HCT116 (cell line): Measurements from ENCODE around the gene BLTP3B. TPM values are rescaled to one million over a fixed set of nuclear protein-coding genes. Genes with fewer than 3 reads are reported as not detected.

Source experiments
- ATAC-seq: fragments of 200-7000 bp; cut with Tn5 transposase; 2 replicates; pipeline ENCODE4 v1.9.1; 2020; ENCODE audit warnings: mild to moderate bottlenecking, moderate library complexity
- BruUV-seq: library from RNA; stranded (reverse); fragments of 400-500 nt; replicated peaks from 2 replicates; lab custom pipeline; 2021; lab: Mats Ljungman, UMichigan
- CTCF ChIA-PET: fragments of 300-600 bp; sonication (Branson Sonifier 250); formaldehyde crosslinking; loops from one replicate; lab custom pipeline; 2021; ENCODE audit warnings: antibody characterized with exemption; lab: Charles Lee
- POLR2A ChIA-PET: fragments of 300-600, 350-600 bp; sonication (Branson Sonifier 250); formaldehyde crosslinking; loops from one replicate; lab custom pipeline; 2021; ENCODE audit warnings: antibody characterized with exemption; lab: Charles Lee
- RAD21 ChIA-PET, 2 experiments: fragments of 300-600 bp; sonication (Branson Sonifier 250); formaldehyde crosslinking; loops; one replicate each; lab custom pipeline; 2023; ENCODE audit warnings: low total read pairs in 2 of 2; ENCODE audit not compliant: uncharacterized antibody in 2 of 2, unreplicated experiment in 2 of 2, low non-redundant PET in 1 of 2; lab: Charles Lee
- DNase-seq: peaks from one replicate; pipeline ENCODE4 v3.0.0-alpha.2; 2010; ENCODE audit warnings: low read depth, low spot score
- H2AFZ ChIP-seq: fragments of 200-600 bp; shearing (Covaris generic), sonication (generic); 2 replicates; pipeline ENCODE4 v1.6.1; 2017; ENCODE audit warnings: low read depth, mixed run types, mixed read lengths, antibody characterized with exemption, low read length; ENCODE audit not compliant: poor library complexity, severe bottlenecking
- H3K27ac ChIP-seq: 2 replicates; pipeline ENCODE4 v1.5.1; 2012; ENCODE audit warnings: low read depth, low read length
- H3K27me3 ChIP-seq: fragments of 200-600 bp; sonication (generic); 2 replicates; pipeline ENCODE4 v1.6.1; 2016; ENCODE audit warnings: mixed run types, low read length, mixed read lengths; ENCODE audit not compliant: insufficient read depth
- H3K36me3 ChIP-seq, 2 experiments: fragments of 200-500 bp in 1 of 2; fragments of 200-600 bp in 1 of 2; sonication (Bioruptor generic) in 1 of 2; sonication (generic) in 1 of 2; 2 replicates each; pipeline versions ENCODE4 v1.5.1 to v1.6.1; 2014 to 2016; ENCODE audit warnings: low read length in 2 of 2, inconsistent platforms in 1 of 2, mixed read lengths in 1 of 2, mixed run types in 1 of 2; ENCODE audit not compliant: insufficient read depth in 2 of 2, control insufficient read depth in 1 of 2
- H3K4me1 ChIP-seq, 2 experiments: fragments of 200-600 bp in 1 of 2; sonication (generic) in 1 of 2; 2 replicates each; pipeline versions ENCODE4 v1.5.1 to v1.6.1; 2012 to 2017; ENCODE audit warnings: low read length in 2 of 2, inconsistent platforms in 1 of 2, mild to moderate bottlenecking in 1 of 2, mixed read lengths in 1 of 2, mixed run types in 1 of 2, moderate library complexity in 1 of 2; ENCODE audit not compliant: insufficient read depth in 2 of 2, control insufficient read depth in 1 of 2
- H3K4me2 ChIP-seq: fragments of 200-600 bp; sonication (generic); 2 replicates; pipeline ENCODE4 v1.6.1; 2017; ENCODE audit warnings: mixed run types, low read length, mixed read lengths
- H3K4me3 ChIP-seq, 2 experiments: fragments of 200-600 bp in 1 of 2; sonication (generic) in 1 of 2; replicated peaks in 1 of 2; 2 replicates each; pipeline ENCODE4 v1.5.1; 2011 to 2016; ENCODE audit warnings: low read length in 2 of 2, control low read depth in 1 of 2, low read depth in 1 of 2, mild to moderate bottlenecking in 1 of 2, mixed read lengths in 1 of 2, mixed run types in 1 of 2
- H3K79me2 ChIP-seq: fragments of 200-600 bp; sonication (generic); 2 replicates; pipeline ENCODE4 v1.6.1; 2017; ENCODE audit warnings: mild to moderate bottlenecking, mixed run types, low read length, moderate library complexity, mixed read lengths; ENCODE audit not compliant: insufficient read depth
- H3K9ac ChIP-seq: fragments of 200-600 bp; sonication (generic); 2 replicates; pipeline ENCODE4 v1.6.1; 2016; ENCODE audit warnings: low read length, mixed read lengths
- H3K9me2 ChIP-seq: fragments of 200-600 bp; sonication (generic), shearing (Covaris generic); 2 replicates; pipeline ENCODE4 v1.6.1; 2017; ENCODE audit warnings: mixed run types, mild to moderate bottlenecking, moderate library complexity; ENCODE audit not compliant: insufficient read depth
- H3K9me3 ChIP-seq, 2 experiments: fragments of 200-500 bp in 1 of 2; fragments of 200-600 bp in 1 of 2; sonication (Bioruptor generic) in 1 of 2; sonication (generic) in 1 of 2; 2 replicates each; pipeline ENCODE4 v1.6.1; 2014 to 2017; ENCODE audit warnings: low read length in 2 of 2, mixed read lengths in 2 of 2, inconsistent platforms in 1 of 2, low read depth in 1 of 2, mild to moderate bottlenecking in 1 of 2, mixed run types in 1 of 2, moderate library complexity in 1 of 2; ENCODE audit not compliant: control insufficient read depth in 1 of 2, insufficient read depth in 1 of 2
- H4K20me1 ChIP-seq: fragments of 200-600 bp; sonication (generic), shearing (Covaris generic); 2 replicates; pipeline ENCODE4 v1.6.1; 2017; ENCODE audit warnings: mixed run types, mild to moderate bottlenecking, moderate library complexity; ENCODE audit not compliant: insufficient read depth
- CEBPB ChIP-seq: IDR thresholded peaks from 2 replicates; pipeline ENCODE4 v1.6.1; 2012; ENCODE audit warnings: low read depth
- EGR1 ChIP-seq: IDR thresholded peaks from 2 replicates; pipeline ENCODE4 v1.6.1; 2012; ENCODE audit warnings: low read depth
- EZH2 ChIP-seq: fragments of 200-600 bp; sonication (generic); IDR thresholded peaks from 2 replicates; pipeline ENCODE4 v1.6.1; 2017; ENCODE audit warnings: antibody characterized with exemption, mixed run types
- EZH2phosphoT487 ChIP-seq: fragments of 200-600 bp; IDR thresholded peaks from 2 replicates; pipeline ENCODE4 v1.6.1; 2018; ENCODE audit warnings: antibody characterized with exemption, borderline replicate concordance
- FOSL1 ChIP-seq: IDR thresholded peaks from 2 replicates; pipeline ENCODE4 v1.6.1; 2012; ENCODE audit warnings: low read depth
- JUND ChIP-seq: IDR thresholded peaks from 2 replicates; pipeline ENCODE4 v1.6.1; 2012
- POLR2A ChIP-seq: IDR thresholded peaks from 2 replicates; pipeline ENCODE4 v1.7.0; 2011; ENCODE audit warnings: borderline replicate concordance; ENCODE audit not compliant: insufficient read depth, insufficient read length; ENCODE audit errors: extremely low read depth
- POLR2AphosphoS5 ChIP-seq: IDR thresholded peaks from 2 replicates; pipeline ENCODE4 v1.6.1; 2011; ENCODE audit warnings: mild to moderate bottlenecking, low read depth, low read length, moderate library complexity
- RAD21 ChIP-seq: IDR thresholded peaks from 2 replicates; pipeline ENCODE4 v1.6.1; 2012; ENCODE audit warnings: low read depth, mild to moderate bottlenecking
- SIN3A ChIP-seq: IDR thresholded peaks from 2 replicates; pipeline ENCODE4 v1.6.1; 2012; ENCODE audit warnings: low read depth
- SP1 ChIP-seq: IDR thresholded peaks from 2 replicates; pipeline ENCODE4 v1.6.1; 2012; ENCODE audit warnings: low read depth
- SRF ChIP-seq: IDR thresholded peaks from 2 replicates; pipeline ENCODE4 v1.6.1; 2012; ENCODE audit warnings: low read depth
- YY1 ChIP-seq: IDR thresholded peaks from 2 replicates; pipeline ENCODE4 v1.6.1; 2011; ENCODE audit warnings: low read length, low read depth, moderate library complexity, mild to moderate bottlenecking; ENCODE audit not compliant: insufficient replicate concordance; ENCODE audit errors: extremely low read depth
- ZFX ChIP-seq: fragments of 450-650 bp; IDR thresholded peaks from 2 replicates; pipeline ENCODE4 v1.6.1; 2017
- ZNF274 ChIP-seq: fragments of 200-500 bp; sonication (Bioruptor generic); IDR thresholded peaks from 2 replicates; pipeline ENCODE4 v1.6.1; 2014; ENCODE audit warnings: mild to moderate bottlenecking, low read depth, low read length, inconsistent platforms
- intact Hi-C: fragments of 100-400 bp; cut with micrococcal nuclease; formaldehyde crosslinking; loops from 2 replicates; pipeline ENCODE4 v1.10.0; 2022
- total RNA-seq: library from RNA; stranded (reverse); gene quantifications from one replicate; pipeline ENCODE4 v1.2.1, GENCODE V29; 2021; ENCODE audit not compliant: unreplicated experiment
- TF ChIP-seq, protein P1 (sequence below), 3 experiments: fragments of 200-600 bp in 1 of 3; sonication (generic) in 1 of 3; IDR thresholded peaks in 2 of 3; conservative IDR thresholded peaks in 1 of 3; 2 replicates each; pipeline ENCODE4 v1.5.1; 2012 to 2017; ENCODE audit warnings: low read depth in 2 of 3, low read length in 2 of 3, antibody characterized with exemption in 1 of 3, borderline replicate concordance in 1 of 3, control low read depth in 1 of 3, mild to moderate bottlenecking in 1 of 3, mixed read lengths in 1 of 3, mixed run types in 1 of 3, moderate library complexity in 1 of 3; ENCODE audit not compliant: insufficient read depth in 1 of 3
- TF ChIP-seq, protein P2 (sequence below): IDR thresholded peaks from 2 replicates; pipeline ENCODE4 v1.6.1; 2011; ENCODE audit warnings: mild to moderate bottlenecking, low read length, moderate library complexity; ENCODE audit not compliant: insufficient replicate concordance; ENCODE audit errors: extremely low read depth
- TF ChIP-seq, protein P3 (sequence below): IDR thresholded peaks from 2 replicates; pipeline ENCODE4 v1.6.1; 2012

The BLTP3B gene
- total RNA-seq, 1 experiment from 2014 or later: 24.5 TPM

DNA sequence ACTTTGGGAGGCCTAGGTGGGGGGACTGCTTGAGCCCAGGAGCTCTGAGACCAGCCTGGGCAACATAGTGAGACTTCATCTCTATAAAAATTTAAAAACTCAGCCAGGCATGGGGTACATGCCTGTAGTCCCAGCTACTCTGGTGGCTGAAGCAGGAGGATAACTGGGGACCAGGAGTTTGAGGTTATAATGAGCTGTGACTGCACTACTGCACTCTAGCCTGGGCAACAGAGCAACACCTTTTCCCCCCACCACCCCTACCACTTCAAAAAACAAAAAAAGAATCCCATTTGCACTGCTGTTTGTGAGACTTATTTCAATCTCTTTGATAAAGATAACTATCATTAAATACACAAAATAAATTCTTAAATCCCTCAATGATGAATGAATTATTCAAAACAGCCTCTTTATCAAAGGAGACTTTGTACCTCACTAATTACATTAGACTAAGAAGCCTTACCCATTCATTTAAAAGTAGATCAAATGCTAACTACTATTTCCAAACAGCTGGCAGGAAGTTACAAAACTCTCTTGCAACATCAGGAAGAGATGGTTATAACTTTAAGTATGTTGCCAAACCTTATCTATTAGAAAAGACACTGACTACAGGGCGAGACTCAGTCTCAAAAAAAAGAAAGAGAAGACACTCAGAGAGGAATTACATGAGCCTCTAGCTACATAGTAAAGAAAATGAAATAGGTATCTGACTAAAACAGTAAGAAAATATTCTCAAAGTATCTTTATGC is 14.7 kb downstream of the BLTP3B start (continued):
- no peak for TF ChIP-seq ZFX
- TF ChIP-seq, protein P1, sequence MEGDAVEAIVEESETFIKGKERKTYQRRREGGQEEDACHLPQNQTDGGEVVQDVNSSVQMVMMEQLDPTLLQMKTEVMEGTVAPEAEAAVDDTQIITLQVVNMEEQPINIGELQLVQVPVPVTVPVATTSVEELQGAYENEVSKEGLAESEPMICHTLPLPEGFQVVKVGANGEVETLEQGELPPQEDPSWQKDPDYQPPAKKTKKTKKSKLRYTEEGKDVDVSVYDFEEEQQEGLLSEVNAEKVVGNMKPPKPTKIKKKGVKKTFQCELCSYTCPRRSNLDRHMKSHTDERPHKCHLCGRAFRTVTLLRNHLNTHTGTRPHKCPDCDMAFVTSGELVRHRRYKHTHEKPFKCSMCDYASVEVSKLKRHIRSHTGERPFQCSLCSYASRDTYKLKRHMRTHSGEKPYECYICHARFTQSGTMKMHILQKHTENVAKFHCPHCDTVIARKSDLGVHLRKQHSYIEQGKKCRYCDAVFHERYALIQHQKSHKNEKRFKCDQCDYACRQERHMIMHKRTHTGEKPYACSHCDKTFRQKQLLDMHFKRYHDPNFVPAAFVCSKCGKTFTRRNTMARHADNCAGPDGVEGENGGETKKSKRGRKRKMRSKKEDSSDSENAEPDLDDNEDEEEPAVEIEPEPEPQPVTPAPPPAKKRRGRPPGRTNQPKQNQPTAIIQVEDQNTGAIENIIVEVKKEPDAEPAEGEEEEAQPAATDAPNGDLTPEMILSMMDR (IDR thresholded peaks at IDR 0.05 in 2 of 3, conservative IDR thresholded peaks at IDR 0.05 in 1 of 3; ENCODE audit: borderline replicate concordance in 1 of 3, insufficient read depth in 1 of 3, low read depth in 2 of 3, low read length in 2 of 3): no peak
- no peak for TF ChIP-seq SP1
- TF ChIP-seq RAD21: no peak
- TF ChIP-seq SIN3A: no peak
- no peak for TF ChIP-seq FOSL1
- TF ChIP-seq JUND: no peak
- TF ChIP-seq, protein P2, sequence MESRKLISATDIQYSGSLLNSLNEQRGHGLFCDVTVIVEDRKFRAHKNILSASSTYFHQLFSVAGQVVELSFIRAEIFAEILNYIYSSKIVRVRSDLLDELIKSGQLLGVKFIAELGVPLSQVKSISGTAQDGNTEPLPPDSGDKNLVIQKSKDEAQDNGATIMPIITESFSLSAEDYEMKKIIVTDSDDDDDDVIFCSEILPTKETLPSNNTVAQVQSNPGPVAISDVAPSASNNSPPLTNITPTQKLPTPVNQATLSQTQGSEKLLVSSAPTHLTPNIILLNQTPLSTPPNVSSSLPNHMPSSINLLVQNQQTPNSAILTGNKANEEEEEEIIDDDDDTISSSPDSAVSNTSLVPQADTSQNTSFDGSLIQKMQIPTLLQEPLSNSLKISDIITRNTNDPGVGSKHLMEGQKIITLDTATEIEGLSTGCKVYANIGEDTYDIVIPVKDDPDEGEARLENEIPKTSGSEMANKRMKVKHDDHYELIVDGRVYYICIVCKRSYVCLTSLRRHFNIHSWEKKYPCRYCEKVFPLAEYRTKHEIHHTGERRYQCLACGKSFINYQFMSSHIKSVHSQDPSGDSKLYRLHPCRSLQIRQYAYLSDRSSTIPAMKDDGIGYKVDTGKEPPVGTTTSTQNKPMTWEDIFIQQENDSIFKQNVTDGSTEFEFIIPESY: no peak

DNA sequence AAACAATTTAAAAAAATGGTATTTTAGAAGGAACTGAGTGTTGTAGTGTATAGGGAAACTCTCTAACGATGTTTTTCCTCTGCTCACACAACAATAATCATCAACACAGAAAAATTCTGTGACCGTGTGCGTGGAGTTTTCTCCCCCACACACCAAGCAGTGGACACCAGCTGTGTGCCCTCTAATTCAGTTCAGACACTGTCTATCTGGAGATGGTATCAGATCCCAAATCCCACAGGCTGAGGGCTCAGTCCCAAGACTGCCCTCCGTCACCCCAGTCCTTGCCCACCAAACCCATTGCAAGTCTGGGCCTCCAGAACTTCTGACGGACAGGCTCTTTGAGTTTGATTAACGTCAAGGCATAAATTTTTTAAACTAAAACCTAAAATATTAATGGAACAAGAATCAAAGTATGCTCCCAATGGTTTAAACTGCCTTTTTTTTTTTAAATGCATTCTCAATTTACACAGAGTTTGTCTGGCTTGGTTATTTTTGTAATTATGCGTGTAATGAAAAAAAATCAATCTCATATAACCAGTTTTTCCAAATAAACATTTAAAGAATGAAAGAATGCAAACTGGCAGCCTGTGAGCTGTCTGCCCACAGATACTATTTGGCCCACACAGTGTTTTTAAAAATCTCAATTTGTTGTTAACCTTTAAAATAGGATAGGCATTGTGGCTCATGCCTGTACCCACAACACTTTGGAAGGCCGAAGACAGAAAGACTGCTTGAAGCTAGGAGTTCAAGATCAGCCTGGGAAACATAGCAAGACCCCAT is 19.2 kb downstream of the BLTP3B start:
- no peak overlapping the region for H3K4me2 ChIP-seq
- H3K27me3 ChIP-seq: no peaks in the 10 kb centered on the region
- ChIA-PET RAD21 (no interaction called here), CTCF (interaction anchor here (2.5 kb wide), 1 partner anchor 15 kb away, joined by 6 read pairs; no protein-coding TSS in a partner anchor), POLR2A (no interaction called here)
- H4K20me1 ChIP-seq: no peaks in the 10 kb centered on the region
- no peak overlapping the region for H3K27ac ChIP-seq
- no peaks in the 10 kb centered on the region for H3K9me2 ChIP-seq
- no TSS peak for BruUV-seq
- 0 out of 4 replicates have a peak, but pooled peaks cover 0 to under 1% of the 10 kb centered on the region in 2 experiments for H3K4me1 ChIP-seq
- ATAC-seq (no peak), DNase-seq (no peak)
- intact Hi-C loops: no loop called here
- H3K36me3 ChIP-seq: no peaks in the 10 kb centered on the region
- TF ChIP-seq SP1 (no peak), CEBPB (no peak), YY1 (no peak), ZNF274 (no peak), POLR2AphosphoS5 (no peak), ZFX (no peak), EZH2phosphoT487 (no peak), FOSL1 (no peak), POLR2A (no peak), EZH2 (no peak), JUND (no peak), EGR1 (no peak), SRF (no peak)
- TF ChIP-seq, protein P2: no peak
- TF ChIP-seq, protein P3, sequence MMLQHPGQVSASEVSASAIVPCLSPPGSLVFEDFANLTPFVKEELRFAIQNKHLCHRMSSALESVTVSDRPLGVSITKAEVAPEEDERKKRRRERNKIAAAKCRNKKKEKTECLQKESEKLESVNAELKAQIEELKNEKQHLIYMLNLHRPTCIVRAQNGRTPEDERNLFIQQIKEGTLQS: no peak
- no peaks in the 10 kb centered on the region for H3K9me3 ChIP-seq
- no peak overlapping the region for H3K9ac ChIP-seq
- H2AFZ ChIP-seq: no peak overlapping the region
- no peak overlapping the region for H3K4me3 ChIP-seq
- peaks cover 59% of the 10 kb centered on the region for H3K79me2 ChIP-seq
